ENCODE measurements around the gene TNFRSF11A.

- TF ChIP-seq POLR2A (IDR thresholded peaks at IDR 0.05; ENCODE audit: low read depth, low read length) (no peak), TAF1 (IDR thresholded peaks at IDR 0.05; ENCODE audit: borderline replicate concordance, low read depth, low read length) (no peak)
These were observed 93.1 kb downstream of the TNFRSF11A start for GRCh38 chr18:62418258-62418657.

Measured in GM12892 (cell line).